HFF-Myc (cell line): ENCODE results near the gene RAC3.

Experiments
- DNase-seq: peaks from one replicate; pipeline ENCODE4 v3.0.0-alpha.2; 2011; ENCODE audit warnings: low read depth; ENCODE audit errors: extremely low read depth
- H3K4me3 ChIP-seq: replicated peaks from 2 replicates; pipeline ENCODE4 v1.5.1; 2011; ENCODE audit warnings: low read depth, mild to moderate bottlenecking, control low read depth, low read length
- CTCF ChIP-seq: IDR thresholded peaks from 2 replicates; pipeline ENCODE4 v1.5.1; 2012; ENCODE audit warnings: mild to moderate bottlenecking, low read depth, low read length, control low read depth; ENCODE audit errors: missing control alignments

RAC3 gene

GRCh38 chr17:82072827-82073226 lies 41.3 kb downstream of the RAC3 start:
- H3K4me3 ChIP-seq = no peak overlapping the region
- no peak for DNase-seq
- TF ChIP-seq CTCF = no peak

- no peak for DNase-seq
- no peak overlapping the region for H3K4me3 ChIP-seq
- no peak for TF ChIP-seq CTCF
Measured at GRCh38 chr17:82073446-82073845, 42.0 kb downstream of the RAC3 start.

GRCh38 chr17:82076018-82076784 lies 44.7 kb downstream of the RAC3 start:
- DNase-seq = no peak
- no peak for TF ChIP-seq CTCF
- no peak overlapping the region for H3K4me3 ChIP-seq

GRCh38 chr17:82076785-82077591 lies 45.5 kb downstream of the RAC3 start:
- no peak for TF ChIP-seq CTCF
- no peak for DNase-seq
- no peak overlapping the region for H3K4me3 ChIP-seq

- no peak overlapping the region for H3K4me3 ChIP-seq
- no peak for DNase-seq
- TF ChIP-seq CTCF = no peak
Measured at GRCh38 chr17:82077617-82078358, 46.3 kb downstream of the RAC3 start.

- no peak for DNase-seq
- H3K4me3 ChIP-seq = no peak overlapping the region
- no peak for TF ChIP-seq CTCF
Measured at GRCh38 chr17:82078433-82078832, 47.0 kb downstream of the RAC3 start.
